ENCODE data around the gene FAM9C.
"Not testable (repeated sequence)": the region's sequence is repeated elsewhere in the genome, so short reads cannot be mapped to it uniquely, and the experiment has no call there.

The FAM9C gene

DNA sequence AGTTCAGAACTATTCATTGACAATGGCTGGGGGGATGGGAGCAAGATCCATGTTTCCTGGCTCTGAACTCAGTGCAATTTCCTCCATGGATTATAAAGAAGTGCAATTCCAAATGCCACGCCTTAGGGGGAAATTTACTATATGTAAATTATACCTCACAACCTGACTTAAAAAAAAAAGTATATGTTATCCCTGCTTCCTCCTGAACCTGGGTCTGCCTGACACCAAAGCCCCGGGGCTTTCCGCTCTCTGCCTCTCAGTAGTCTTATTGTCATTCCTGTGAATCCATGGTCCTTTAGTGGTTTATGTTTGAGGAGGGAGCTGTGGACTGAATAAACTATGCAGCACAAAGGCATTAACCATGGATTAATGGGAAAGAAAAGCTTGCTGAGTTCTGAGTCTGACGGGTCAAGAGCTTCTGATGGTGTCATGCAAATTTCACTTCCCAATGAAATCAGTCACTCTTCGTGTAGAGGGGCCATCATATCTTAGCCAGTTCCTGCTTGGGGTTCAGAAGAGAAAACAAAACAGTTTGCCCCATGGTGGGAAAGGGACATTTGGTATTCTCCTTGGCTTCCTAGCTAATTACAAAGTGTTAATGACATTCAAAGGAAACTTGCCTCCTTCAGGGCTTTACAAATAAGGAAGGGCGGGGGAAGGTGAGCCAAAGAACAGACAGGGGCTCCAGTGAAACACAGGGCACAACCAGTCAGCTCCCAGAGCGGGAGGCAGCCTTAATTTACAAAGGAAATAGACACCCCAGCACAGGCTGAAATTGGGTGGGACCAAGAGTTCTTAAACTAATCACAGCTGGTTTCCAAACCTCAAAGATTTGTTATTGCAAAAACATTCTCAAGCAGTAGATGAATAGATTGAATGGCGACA, 14.3 kb downstream of the FAM9C start:
- peak; percentile 38 for DNase-seq

DNA sequence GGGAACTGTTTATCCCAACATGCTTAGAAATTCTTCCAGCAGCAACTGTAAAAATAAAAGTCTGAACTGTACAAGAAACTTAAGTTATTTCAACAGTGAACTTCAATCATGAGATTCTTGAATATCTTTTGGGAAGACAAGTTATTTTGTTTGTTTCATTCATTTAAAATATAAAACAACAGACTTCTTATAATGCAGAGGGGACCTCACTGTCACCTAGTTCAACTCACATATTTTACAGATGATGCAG, 14.9 kb downstream of the FAM9C start:
- DNase-seq, result no peak

DNA sequence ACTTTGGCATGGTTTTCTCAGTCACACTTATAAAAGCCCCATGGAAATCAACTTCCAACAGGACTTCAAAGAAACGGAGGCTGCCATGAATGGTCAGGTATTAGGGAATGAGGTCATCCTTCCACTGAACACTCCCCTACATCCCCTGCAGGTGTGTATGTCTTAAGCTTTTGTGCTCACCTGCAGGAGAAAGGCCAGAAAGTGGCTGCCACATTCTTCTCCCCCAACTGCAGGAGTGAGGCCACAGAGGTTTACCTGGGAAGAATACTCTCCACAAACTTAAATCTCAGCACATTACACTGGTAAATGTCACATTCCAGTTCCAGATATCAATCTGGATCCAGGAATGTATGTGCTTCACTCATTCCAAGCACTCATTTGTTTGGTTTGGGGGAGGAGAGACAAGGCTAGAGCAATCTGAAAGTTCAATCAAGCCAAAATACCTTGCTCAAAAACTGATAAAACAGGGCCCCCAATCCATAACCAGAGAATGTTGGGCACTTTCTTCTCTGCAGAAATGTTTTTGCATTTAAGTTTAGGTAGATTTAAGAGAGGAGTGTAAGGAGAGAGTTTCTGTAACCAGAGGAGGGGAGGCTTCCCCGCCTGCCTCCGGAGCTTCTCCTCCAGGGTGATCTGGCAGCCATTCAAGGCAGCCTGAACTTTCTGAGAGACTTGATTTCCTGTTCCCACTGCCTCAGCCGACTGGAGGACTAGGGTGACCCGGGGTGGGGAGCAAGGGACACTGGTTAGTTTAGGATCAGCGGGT, 15.4 kb downstream of the FAM9C start:
- DNase-seq, result peak; percentile 63

DNA sequence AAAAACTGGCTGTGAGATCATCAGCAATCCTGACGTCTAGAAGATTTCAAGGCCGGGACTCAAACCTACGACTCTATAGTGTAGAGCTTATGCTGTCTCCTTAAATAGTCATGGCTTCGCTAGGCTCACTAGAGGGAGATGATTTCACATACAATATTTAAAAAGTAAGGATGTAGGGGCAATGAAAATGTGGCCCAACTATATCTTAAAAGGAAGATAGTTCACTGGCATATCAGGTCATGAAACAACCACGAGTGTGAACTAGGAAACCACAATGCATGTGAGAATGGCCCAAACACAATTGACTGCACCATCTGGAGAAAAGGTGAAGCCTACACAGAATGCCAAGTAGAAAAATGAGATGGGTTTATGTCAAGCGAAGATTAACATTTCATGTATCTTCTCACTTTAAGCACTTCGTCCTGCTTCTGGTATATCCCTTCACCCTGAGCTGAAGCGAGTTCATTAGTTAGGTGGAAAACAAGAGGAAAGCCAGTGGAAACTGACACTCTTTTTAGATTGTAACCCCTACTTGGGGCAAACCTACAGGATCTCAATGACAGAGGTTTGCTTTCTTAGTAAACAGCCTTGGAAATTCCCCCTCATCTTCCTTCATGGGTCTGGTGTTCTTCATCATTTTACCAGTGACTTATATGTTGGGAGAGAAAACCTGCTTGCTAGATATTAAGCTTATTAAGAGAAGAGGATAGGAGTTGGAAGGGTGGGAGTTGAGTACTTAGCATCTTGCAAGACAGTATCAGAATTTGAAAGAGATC, 17.4 kb downstream of the FAM9C start:
- no peak for DNase-seq

DNA sequence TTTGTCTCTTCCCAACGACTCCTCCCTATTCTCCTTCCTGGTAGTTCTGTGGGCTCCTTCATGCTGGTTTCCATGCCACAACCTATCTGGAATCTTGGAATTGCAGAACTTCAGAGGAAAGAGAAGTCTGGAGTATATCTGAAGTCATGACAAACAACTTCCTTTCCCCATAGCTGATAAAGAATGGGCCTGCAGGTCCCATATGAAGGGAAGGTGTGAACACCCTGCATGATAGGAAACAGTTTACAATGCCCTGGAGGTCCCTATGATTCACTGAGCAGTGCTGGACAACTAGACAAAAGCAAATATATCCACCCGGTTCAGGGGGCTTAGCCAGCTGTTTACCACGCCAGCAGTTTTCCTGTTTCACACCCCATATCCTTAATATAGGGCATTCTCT, 19.4 kb downstream of the FAM9C start:
- no peak for DNase-seq

DNA sequence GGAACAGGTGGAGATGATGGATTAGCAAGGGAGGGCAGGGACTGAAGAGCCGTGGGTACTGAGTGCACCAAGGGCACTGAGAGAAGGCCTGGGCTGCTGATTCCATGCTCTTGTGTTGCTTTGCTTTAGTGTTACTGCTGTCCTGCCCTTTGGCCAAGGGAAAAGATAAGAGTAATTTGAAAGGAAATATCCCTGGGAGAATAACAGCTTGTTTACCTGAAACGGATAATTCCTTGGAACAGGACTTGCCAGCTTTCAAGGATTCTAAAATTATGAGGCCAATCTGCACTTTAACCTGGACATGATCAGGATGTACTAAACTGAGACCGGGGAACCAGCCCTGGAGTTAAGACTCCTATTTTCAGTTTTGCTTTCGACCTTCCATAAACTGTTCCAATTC, 20.4 kb downstream of the FAM9C start:
- DNase-seq, result no peak

DNA sequence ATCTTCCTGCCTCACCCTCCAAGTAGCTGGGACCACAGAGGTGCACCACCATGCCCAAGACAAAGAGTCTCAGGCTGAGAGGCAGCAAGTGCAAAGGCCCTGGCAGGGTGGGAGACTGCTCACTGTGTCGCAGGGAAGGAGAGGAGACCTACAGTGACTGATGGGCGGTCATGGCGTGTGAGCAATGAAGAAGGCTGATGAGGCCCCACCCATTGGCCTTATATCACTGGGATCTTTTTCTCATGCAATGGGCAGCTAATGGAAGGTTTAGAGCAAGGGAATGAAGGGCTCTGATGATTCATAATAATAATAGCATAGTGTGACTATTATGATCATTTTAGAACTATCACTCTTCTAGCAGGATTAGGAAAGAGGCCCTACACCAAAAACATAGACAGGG, 20.9 kb downstream of the FAM9C start:
- no peak for DNase-seq

DNA sequence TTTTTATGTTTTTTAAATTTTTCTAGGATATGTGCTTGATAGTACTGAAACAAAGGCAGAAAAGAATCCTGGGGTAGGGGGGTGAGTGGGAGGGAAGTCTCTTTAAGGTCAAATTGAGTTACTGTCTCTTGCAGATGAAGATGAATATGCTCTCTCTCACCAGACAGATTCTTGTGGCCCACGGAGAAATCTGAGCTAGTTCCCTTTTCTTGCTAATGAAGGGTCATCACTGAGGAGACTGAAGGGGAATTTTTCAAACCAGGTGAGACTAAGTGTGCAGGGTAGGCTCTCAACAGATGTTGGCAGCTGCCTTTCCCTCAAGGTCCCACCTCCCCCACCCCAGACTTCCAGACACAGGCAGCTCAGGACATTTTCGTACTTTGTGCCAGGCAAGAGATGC, 21.5 kb downstream of the FAM9C start:
- DNase-seq, result no peak

DNA sequence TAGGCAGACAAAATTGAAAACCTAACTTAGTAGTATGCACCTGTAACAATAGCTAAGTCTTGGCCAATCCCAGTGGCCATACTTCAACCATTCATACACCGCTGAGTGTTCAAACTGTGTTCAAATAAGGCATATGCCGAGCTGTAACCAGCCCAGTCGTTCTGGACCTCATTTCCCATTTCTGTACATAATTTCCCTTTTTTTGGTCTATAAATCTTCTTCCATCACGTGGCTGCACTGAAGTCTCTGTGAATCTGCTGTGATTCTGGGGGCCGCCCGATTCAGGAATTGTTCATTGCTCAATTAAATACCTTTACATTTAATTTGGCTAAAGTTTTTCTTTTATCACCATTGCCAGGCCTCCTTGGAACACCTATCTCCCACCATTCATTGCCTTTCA, 27.7 kb downstream of the FAM9C start:
- not testable (repeated sequence) for DNase-seq

DNA sequence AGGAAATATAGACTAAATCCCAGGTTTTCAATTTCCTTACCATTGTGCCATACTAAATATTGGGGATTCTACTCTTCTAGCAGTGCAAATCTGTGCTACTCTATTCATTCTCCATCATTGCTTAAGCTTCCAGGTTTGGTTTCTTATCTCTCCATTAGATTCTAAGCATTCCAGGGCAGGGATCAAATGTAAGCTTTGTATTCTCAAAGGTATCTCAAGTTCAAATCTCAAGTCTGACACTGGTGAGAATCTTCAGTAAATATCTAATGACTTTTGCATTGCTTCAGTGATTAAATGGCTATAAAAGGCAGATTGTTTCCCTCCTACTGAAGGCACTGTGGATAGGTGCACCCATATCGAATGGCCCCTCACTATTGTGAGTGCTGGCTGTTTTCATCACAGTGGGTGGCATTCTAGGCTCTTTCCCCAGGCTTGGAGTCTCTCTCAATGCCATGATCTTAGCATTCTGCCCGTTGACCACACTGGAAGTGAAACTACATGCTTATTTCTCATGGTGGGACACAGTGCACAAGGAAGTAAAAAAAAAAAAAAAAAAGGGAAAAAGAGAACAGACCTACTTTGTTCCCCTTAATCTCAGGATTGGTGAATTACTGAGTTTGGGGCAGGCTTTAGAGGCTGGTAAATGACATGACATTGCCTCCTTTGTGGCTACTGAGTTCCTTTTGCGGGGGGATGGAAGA, 28.7 kb downstream of the FAM9C start:
- no peak for DNase-seq

DNA sequence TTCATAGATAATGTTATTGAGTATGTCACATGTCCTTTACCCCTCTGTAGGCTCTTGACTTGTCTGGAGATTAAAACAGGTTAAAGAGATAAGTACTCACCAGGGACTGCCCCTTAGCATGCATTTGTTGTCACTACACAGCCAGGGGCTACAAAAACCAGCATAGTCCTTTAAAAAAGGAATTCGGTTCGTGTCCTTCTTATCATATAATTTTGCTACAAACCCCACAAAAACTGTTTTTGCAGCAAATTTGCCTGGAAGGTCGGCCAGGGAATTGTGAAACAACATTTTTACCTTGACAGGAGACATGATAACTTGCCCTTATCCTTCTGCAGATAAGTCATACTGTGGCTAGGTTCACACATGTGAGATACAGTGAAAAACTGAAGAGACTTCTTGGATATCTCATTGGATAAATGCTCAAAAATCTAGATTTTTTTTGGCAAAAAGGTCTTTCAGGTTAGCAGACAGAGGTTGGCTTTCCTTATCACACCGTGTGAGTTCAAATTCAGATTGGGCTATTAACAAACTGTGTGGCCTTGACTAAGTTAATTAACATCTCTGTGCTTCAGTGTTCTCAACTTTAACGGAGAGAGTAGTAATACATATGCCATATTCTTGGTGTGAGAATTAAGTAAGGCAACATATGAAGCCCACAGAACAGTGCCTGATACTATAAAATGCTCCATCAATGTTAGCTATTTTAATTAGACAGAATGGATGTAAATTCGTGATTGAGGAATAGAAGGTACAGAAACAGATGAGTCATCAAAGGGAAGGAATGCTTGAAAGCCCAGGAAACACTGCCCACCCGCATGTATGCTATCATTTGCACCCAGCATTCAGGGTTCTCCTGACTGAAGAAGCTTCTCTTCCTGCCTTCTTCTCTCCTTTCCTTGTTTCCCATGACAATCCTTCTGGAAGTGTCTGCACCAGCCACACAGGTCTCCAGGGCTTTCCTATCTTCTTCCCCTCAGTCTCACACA, 30.0 kb downstream of the FAM9C start:
- DNase-seq, result peak; percentile 48

DNA sequence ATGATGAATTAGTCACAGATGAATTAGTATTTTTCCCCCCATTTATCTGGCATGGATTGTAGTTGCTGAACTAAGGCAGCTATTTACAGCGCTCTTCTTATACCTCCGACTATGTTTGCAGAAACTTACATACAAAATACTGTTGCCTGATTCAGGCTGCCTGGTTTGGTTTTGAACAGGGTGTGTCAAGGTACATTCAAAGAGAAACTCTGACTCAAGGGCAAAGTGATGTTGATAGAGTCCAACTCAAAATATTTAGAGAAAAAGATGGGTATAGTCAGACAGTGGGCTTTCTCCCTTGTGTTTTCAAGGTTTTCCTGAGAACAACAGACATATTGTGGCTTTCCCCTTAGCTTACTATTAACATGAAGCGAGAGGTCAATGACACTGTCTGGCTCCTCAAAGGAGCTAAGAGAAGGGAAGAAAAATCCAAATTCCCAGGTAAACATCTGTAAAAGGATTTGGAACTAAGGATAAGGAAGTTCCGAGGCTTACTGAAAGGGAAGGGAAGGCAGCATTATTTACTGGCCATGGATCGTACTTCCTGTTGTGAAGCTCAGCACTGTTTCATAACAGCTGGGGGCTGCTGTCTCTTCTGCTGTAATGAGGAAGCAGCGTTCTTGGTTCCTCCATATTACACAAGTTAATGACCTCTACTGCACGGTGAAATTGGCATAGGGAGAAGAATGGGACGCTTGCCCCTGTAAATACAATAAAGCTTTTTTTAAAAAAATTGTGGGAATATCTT, 30.9 kb downstream of the FAM9C start:
- DNase-seq, result no peak

DNA sequence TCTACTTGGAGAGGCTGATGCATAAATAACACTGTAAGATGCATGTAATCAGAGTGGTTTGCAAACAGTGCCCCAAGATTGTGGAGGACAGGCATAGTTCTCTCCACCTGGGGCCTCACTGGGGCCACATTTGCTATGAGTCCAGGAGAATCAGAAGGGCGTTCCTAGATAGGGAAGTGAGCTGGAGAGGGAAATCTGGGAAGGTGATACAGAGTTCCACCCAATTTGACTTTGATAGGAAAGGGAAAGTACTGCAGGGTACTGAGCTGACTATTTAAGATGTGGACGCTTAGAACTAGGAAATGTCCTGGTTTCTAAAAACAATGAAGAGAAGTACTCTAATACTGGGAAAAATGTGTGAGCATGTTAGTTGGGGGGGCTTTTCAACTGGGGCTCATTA, 33.9 kb downstream of the FAM9C start:
- no peak for DNase-seq

DNA sequence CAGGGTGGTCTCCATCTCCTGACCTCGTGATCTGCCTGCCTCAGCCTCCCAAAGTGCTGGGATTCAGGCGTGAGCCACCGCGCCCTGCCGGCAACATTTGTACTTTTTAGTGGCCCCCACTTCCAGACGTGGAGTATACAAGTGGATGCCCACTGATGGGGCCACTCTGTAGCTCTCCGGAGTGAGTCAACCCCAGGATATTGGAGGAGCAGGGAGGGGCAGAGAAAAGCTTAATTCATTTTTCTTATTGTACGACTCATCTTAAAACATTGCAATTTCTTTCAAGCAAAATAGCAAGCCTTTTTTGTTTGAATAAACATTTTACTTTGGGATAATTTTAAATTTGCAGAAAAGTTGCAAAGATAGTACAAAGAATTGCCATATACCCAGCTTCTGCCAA, 34.6 kb downstream of the FAM9C start:
- peak; percentile 42 for DNase-seq

DNA sequence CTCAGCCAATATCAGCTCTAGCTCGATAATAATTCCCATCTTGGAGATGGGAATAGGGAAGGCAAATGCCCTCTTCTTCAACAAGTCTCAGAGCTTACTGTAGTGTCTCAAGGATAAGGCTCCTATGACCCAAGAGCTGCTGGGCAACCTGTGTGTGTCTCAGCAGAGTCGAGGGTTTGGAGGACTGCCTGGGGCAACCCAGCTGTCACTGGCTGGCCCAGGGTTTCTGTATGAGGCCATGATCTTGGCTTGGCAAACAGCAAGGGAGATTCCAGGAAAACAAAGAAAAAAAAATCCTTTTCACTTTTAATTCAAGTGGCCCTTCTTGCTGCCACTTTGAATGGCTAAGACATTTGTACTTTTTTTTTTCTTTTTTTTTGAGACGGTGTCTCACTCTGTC, 35.1 kb downstream of the FAM9C start:
- peak; percentile 20 for DNase-seq

DNA sequence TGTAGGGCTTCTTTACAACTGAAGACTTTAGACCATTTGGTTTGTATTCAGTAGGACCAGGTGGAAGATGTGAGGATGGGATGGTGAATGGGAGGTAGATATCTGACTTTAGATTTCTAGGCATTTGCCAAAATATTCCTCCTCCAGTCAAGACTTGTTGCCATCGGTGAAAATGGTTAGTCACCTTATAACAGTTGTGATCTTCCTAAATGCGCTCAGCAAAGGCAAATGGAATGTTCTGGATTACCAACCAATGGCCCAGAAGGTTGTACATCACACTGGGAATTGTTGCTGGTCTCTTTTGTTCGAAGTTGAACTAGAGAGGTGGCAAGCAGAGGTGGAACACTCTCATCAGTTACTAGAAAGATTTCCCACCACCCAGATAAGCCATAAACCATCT, 35.6 kb downstream of the FAM9C start:
- no peak for DNase-seq

DNA sequence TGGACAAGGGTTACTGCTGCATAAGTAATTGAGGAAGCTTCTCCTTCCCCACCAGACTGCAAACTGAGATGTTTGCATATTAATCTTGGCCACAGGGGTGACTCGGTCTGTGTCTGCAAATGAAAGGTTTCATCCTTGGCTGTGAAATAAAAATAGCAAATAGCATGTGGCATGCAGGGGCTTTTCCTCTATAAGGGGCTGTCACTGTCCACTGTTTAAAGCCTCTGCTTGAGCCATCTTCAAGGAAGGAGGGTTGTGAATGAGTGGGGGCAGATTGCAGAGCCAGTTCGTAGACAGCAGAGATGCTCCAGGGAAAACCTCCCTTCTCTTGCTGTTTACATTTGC, 36.3 kb downstream of the FAM9C start:
- no peak for DNase-seq

DNA sequence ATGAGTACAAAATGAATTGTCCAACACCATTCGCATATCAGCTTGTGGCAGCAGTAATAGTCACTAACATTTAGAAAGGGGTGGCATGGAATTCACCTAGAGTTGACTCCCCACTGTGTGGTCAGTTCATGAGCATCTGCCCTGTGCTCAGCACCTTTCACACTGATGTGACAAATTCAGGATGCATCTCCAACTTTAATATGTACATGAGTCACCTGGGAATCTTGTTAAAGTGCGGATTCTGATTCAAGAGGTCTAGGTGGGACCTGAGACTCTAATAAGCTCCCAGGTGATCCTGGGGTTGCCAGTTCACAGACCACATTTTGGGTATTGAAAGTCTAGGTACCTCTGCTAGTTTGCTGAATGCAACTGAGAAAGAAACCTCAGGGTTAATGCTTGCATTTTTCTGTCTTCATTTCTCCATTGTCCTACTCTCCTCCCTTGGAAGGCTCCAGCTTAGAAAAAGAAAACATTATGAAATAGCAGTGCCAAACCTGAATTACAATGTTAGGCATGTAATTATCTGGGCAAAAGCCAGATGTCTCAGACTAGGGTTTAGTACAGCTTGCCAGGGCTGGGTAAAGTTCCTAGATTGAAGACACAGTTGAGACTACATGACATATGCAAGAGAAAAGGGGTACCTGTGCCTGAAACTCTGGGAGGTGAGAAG, 36.8 kb downstream of the FAM9C start:
- DNase-seq, result peak; percentile 41

DNA sequence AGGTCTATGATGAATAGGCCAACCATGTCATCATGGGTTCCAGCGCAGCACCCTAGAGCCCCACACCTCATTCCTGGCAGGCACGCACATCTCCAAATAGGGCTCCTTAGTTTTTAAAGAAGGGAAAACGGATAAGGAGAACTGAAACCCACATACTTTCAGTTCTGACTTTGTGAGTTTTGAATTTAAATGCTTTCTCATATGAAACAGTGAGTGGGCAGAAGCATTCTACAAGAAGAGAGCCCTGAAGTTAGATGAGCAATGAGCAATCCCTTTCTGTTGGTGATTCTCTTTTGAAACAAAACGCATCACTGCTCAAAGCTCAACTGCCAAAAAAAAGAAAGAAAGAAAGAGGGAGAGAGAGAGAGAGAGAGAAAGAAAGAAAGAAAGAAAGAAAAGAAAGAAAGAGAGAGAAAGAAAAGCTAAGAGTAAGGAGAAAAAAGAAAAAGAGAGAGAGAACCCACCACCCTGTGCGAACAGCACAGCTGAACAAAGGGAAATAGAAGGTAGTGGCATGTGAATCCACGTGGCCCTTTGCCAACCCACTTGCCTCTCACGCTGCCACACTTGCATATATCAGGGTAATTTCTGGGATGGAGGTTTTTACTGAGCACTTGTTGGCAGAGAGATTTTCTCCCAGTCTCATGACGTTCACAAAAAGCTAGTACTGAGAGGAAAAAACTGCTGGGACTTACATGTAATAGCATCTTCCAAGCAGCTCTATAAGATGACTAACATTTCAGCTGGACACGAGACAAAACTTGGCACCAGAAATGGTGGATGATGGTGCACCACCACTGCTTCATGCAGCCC, 38.6 kb downstream of the FAM9C start:
- no peak for DNase-seq
